Measurements from ENCODE around the gene EIF3A. TPM values are rescaled to one million over a fixed set of nuclear protein-coding genes. Genes with fewer than 3 reads are reported as not detected.
A peak's percentile ranks its signal among the peaks of the same experiment; 100 is the strongest.

EIF3A gene
- total RNA-seq, 6 experiments from 2014 or later: 132 to 149 (median 139) TPM

- DNase-seq: no peak
- Mint-ChIP-seq H3K4me1 (ENCODE audit: low read depth) (peaks cover 13% of the 10 kb centered on the region), H3K36me3 (ENCODE audit: low read depth) (no peaks in the 10 kb centered on the region), H3K27ac (no peak overlapping the region), H3K9me3 (no peaks in the 10 kb centered on the region), H3K27me3 (ENCODE audit: insufficient read depth) (peaks cover 2% of the 10 kb centered on the region), H3K4me3 (no peak overlapping the region)
- TF ChIP-seq CTCF (IDR thresholded peaks at IDR 0.05): no peak
These were observed 15.0 kb upstream of the EIF3A start for GRCh38 chr10:119095640-119096039.

GRCh38 chr10:119090968-119091367 lies 10.4 kb upstream of the EIF3A start:
- no peaks in the 10 kb centered on the region for H3K36me3 Mint-ChIP-seq (ENCODE audit: low read depth)
- no peaks in the 10 kb centered on the region for H3K9me3 Mint-ChIP-seq
- no peak for TF ChIP-seq CTCF (IDR thresholded peaks at IDR 0.05)
- peak overlapping the region; percentile 58; the same call in 1 of the 2 replicates for H3K27ac Mint-ChIP-seq
- DNase-seq: peak; percentile 58
- peaks cover 15% of the 10 kb centered on the region for H3K4me1 Mint-ChIP-seq (ENCODE audit: low read depth)
- H3K27me3 Mint-ChIP-seq (ENCODE audit: insufficient read depth): peaks cover 6% of the 10 kb centered on the region
- H3K4me3 Mint-ChIP-seq: no peak overlapping the region

- Mint-ChIP-seq H3K9me3 (no peaks in the 10 kb centered on the region), H3K27me3 (ENCODE audit: insufficient read depth) (peaks cover 6% of the 10 kb centered on the region), H3K27ac (peak overlapping the region; percentile 41; the same call in 1 of the 2 replicates), H3K4me3 (no peak overlapping the region), H3K4me1 (ENCODE audit: low read depth) (peaks cover 15% of the 10 kb centered on the region), H3K36me3 (ENCODE audit: low read depth) (no peaks in the 10 kb centered on the region)
- TF ChIP-seq CTCF (IDR thresholded peaks at IDR 0.05): no peak
- no peak for DNase-seq
These were observed 9.6 kb upstream of the EIF3A start for GRCh38 chr10:119090026-119090795.

GRCh38 chr10:119087271-119087882 lies 6.8 kb upstream of the EIF3A start:
- TF ChIP-seq CTCF (IDR thresholded peaks at IDR 0.05): no peak
- Mint-ChIP-seq H3K4me3 (no peak overlapping the region), H3K27ac (no peak overlapping the region), H3K36me3 (ENCODE audit: low read depth) (no peaks in the 10 kb centered on the region), H3K4me1 (ENCODE audit: low read depth) (peaks cover 20% of the 10 kb centered on the region), H3K27me3 (ENCODE audit: insufficient read depth) (peaks cover 4% of the 10 kb centered on the region), H3K9me3 (no peaks in the 10 kb centered on the region)
- no peak for DNase-seq

GRCh38 chr10:119084896-119085295 lies 4.3 kb upstream of the EIF3A start:
- no peak for DNase-seq
- Mint-ChIP-seq H3K27ac (no peak overlapping the region), H3K4me1 (ENCODE audit: low read depth) (peaks cover 13% of the 10 kb centered on the region), H3K4me3 (no peak overlapping the region), H3K27me3 (ENCODE audit: insufficient read depth) (peaks cover 6% of the 10 kb centered on the region), H3K36me3 (ENCODE audit: low read depth) (peaks cover 9% of the 10 kb centered on the region), H3K9me3 (peaks cover 3% of the 10 kb centered on the region; the same call in 1 of the 2 replicates)
- TF ChIP-seq CTCF (IDR thresholded peaks at IDR 0.05): no peak

Measured in HFFc6 (cell line).